Peyer's patch (tissue), 4 donors: ENCODE results near the gene KIAA1671. TPM values are rescaled to one million over a fixed set of nuclear protein-coding genes. Genes with fewer than 3 reads are reported as not detected.

Source experiments
- DNase-seq, 3 donors: peaks; one replicate each; pipeline ENCODE4 v3.0.0-alpha.2; 2017 to 2019
- H3K27ac ChIP-seq, 4 donors: fragments of 200-600 bp; sonication (generic); one replicate each; pipeline ENCODE4 v1.5.1; 2016 to 2019
- H3K27me3 ChIP-seq, 2 donors: fragments of 200-600 bp; sonication (generic); one replicate each; pipeline ENCODE4 v1.5.1; 2019
- H3K36me3 ChIP-seq, 3 donors: fragments of 200-600 bp; sonication (generic); one replicate each; pipeline ENCODE4 v1.5.1; 2016 to 2019
- H3K4me1 ChIP-seq, 4 donors: fragments of 200-600 bp; sonication (generic); one replicate each; pipeline ENCODE4 v1.5.1; 2016 to 2019
- H3K4me3 ChIP-seq, 4 donors: fragments of 200-600 bp; sonication (generic); 1 replicate in 3 of 4; 2 replicates in 1 of 4; pipeline ENCODE4 v1.5.1; 2016 to 2019; ENCODE audit warnings: mild to moderate bottlenecking in 1 of 4
- H3K9me3 ChIP-seq, 4 donors: fragments of 200-600 bp; sonication (generic); one replicate each; pipeline ENCODE4 v1.5.1; 2016 to 2019; ENCODE audit warnings: mild to moderate bottlenecking in 1 of 4
- POLR2A ChIP-seq, 2 donors: fragments of 450-650 bp; IDR thresholded peaks; one replicate each; pipeline ENCODE4 v1.5.1; 2017; ENCODE audit warnings: antibody characterized with exemption in 2 of 2, mild to moderate bottlenecking in 2 of 2, moderate library complexity in 2 of 2
- total RNA-seq, 4 donors: library from RNA; depleted of rRNA; stranded (reverse); fragments of >200 nt; gene quantifications; one replicate each; pipeline ENCODE4 v1.1.0, GENCODE V29; 2016
- TF ChIP-seq, protein P1 (sequence below), 6 experiments: fragments of 450-650 bp in 4 of 6; fragments of 200-600 bp in 2 of 6; sonication (generic) in 1 of 6; IDR thresholded peaks; one replicate each; pipeline ENCODE4 v1.5.1; 2017 to 2019; ENCODE audit warnings: antibody characterized with exemption in 6 of 6, mild to moderate bottlenecking in 3 of 6, moderate library complexity in 1 of 6

Gene KIAA1671
- total RNA-seq, 4 donors from 2014 or later, result 41.3 to 149 (median 113) TPM

GRCh38 chr22:25039754-25040153 is 87.2 kb downstream of the KIAA1671 start:
- no peaks in the 10 kb centered on the region for H3K9me3 ChIP-seq
- H3K27ac ChIP-seq, result no peak overlapping the region
- peaks cover 0 to 4% (median 0%) of the 10 kb centered on the region in 4 donors for H3K4me1 ChIP-seq
- no peak for DNase-seq
- no peak overlapping the region for H3K4me3 ChIP-seq
- peaks cover 0 to 53% (median 0%) of the 10 kb centered on the region in 3 donors for H3K36me3 ChIP-seq
- TF ChIP-seq POLR2A (IDR thresholded peaks at IDR 0.05), result no peak
- TF ChIP-seq, protein P1, sequence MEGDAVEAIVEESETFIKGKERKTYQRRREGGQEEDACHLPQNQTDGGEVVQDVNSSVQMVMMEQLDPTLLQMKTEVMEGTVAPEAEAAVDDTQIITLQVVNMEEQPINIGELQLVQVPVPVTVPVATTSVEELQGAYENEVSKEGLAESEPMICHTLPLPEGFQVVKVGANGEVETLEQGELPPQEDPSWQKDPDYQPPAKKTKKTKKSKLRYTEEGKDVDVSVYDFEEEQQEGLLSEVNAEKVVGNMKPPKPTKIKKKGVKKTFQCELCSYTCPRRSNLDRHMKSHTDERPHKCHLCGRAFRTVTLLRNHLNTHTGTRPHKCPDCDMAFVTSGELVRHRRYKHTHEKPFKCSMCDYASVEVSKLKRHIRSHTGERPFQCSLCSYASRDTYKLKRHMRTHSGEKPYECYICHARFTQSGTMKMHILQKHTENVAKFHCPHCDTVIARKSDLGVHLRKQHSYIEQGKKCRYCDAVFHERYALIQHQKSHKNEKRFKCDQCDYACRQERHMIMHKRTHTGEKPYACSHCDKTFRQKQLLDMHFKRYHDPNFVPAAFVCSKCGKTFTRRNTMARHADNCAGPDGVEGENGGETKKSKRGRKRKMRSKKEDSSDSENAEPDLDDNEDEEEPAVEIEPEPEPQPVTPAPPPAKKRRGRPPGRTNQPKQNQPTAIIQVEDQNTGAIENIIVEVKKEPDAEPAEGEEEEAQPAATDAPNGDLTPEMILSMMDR (IDR thresholded peaks at IDR 0.05), result no peak
- no peaks in the 10 kb centered on the region for H3K27me3 ChIP-seq

- TF ChIP-seq POLR2A (IDR thresholded peaks at IDR 0.05), result no peak
- Histone ChIP-seq H3K27ac (no peak overlapping the region), H3K4me1 (no peaks in the 10 kb centered on the region), H3K27me3 (no peaks in the 10 kb centered on the region), H3K36me3 (peaks cover 0 to 36% (median 0%) of the 10 kb centered on the region in 3 donors), H3K4me3 (no peak overlapping the region), H3K9me3 (no peaks in the 10 kb centered on the region)
- no peak for DNase-seq
Measured at GRCh38 chr22:25045159-25045558, 92.6 kb downstream of the KIAA1671 start.

DNA sequence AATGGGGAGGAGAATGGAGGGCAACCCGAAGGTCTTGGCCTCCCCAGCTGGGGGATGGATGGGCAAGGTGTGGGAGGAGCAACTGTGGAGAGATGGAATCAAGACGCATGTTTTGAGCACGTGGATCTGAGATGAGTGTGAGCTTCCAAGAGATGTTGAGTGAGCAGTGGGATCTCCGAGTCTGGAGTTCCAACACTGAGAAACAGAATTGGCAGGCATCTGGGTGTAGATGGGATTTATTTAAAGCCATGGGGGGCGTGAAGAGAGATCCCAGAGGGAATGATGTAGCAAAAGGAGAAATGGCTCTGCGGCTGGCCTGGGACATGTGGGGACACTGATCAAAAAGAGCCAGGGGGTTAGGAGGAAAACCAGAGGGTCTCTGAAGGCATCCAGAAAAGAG is 95.6 kb downstream of the KIAA1671 start:
- H3K27ac ChIP-seq, result no peak overlapping the region
- no peak for TF ChIP-seq POLR2A (IDR thresholded peaks at IDR 0.05)
- TF ChIP-seq, protein P1 (IDR thresholded peaks at IDR 0.05), result no peak
- DNase-seq, result no peak
- H3K36me3 ChIP-seq, result peaks cover 0 to 30% (median 0%) of the 10 kb centered on the region in 3 donors
- H3K4me3 ChIP-seq, result no peak overlapping the region
- H3K27me3 ChIP-seq, result no peaks in the 10 kb centered on the region
- peaks cover 0 to 5% (median 0%) of the 10 kb centered on the region in 4 donors for H3K9me3 ChIP-seq
- peaks cover 0 to 17% (median 2%) of the 10 kb centered on the region in 4 donors for H3K4me1 ChIP-seq

DNA sequence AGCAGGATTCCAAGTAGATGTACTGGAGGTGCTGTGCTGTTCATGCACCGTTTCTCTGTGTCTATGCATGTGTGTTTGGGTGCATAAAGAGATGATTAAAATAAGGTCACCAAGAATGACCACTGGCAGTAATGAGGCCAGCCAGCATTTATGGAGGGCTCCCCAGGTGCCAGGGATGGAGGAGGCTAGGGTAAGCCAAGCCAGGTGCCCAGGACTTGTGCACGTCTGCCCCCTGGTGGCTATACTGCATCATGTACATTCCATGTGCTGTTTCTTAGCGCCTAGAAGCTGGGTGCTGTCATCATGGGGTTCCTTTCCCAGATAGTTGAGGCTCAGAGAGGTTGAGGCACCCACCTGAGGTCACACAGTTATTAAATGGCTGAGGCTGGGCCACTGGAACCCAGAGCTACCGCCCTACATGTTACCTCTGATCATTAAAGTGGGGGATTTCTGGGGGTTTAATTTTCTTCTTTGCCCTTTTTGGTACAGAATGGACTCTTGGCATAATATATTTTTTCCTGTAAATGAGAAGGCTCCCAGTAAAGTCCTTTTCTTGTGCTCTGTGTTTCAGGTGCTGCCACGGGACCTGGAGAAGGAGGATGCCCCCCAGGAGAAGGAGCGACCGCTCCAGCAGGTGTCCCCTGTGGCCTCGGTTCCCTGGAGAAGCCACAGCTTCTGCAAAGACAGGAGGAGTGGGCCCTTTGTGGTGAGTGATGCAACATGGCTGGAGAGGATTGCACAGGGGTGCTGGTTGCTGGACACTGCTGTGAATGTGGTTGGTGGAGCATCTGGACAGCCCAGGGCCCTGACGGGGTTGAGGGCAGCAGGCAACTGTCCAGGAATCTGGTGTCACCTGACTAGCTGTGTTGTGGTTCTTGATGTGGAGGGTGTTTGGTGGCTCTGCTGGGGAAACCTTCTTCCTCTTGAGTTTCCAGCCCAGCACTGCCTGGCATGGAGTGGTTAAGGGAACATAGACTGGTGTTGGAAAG is 96.4 kb downstream of the KIAA1671 start:
- peak; percentile 29 to 80 (median 76) for DNase-seq
- Histone ChIP-seq H3K27me3 (no peaks in the 10 kb centered on the region), H3K4me1 (peaks cover 0 to 23% (median 2%) of the 10 kb centered on the region in 4 donors), H3K4me3 (no peak overlapping the region), H3K36me3 (peaks cover 0 to 21% (median 0%) of the 10 kb centered on the region in 3 donors), H3K27ac (no peak overlapping the region), H3K9me3 (peaks cover 0 to 5% (median 0%) of the 10 kb centered on the region in 4 donors)
- TF ChIP-seq, protein P1 (IDR thresholded peaks at IDR 0.05), result peak; percentile 38 to 90 (median 83)
- TF ChIP-seq POLR2A (IDR thresholded peaks at IDR 0.05), result no peak

GRCh38 chr22:25049770-25050169 is 97.3 kb downstream of the KIAA1671 start:
- Histone ChIP-seq H3K4me3 (no peak overlapping the region), H3K9me3 (peaks cover 0 to 5% (median 0%) of the 10 kb centered on the region in 4 donors), H3K4me1 (peaks cover 0 to 31% (median 2%) of the 10 kb centered on the region in 4 donors), H3K27ac (no peak overlapping the region), H3K36me3 (peaks cover 0 to 17% (median 0%) of the 10 kb centered on the region in 3 donors), H3K27me3 (no peaks in the 10 kb centered on the region)
- no peak for DNase-seq
- TF ChIP-seq POLR2A (IDR thresholded peaks at IDR 0.05), result no peak
- TF ChIP-seq, protein P1 (IDR thresholded peaks at IDR 0.05), result no peak

- peaks cover 0 to 5% (median 0%) of the 10 kb centered on the region in 4 donors for H3K9me3 ChIP-seq
- H3K4me1 ChIP-seq, result peaks cover 0 to 39% (median 2%) of the 10 kb centered on the region in 4 donors
- H3K27me3 ChIP-seq, result no peaks in the 10 kb centered on the region
- H3K27ac ChIP-seq, result peak overlapping the region in 2 of 4 donors; percentile 77 to 78
- TF ChIP-seq POLR2A (IDR thresholded peaks at IDR 0.05), result no peak
- TF ChIP-seq, protein P1 (IDR thresholded peaks at IDR 0.05), result no peak
- peaks cover 0 to 17% (median 0%) of the 10 kb centered on the region in 3 donors for H3K36me3 ChIP-seq
- H3K4me3 ChIP-seq, result no peak overlapping the region
- no peak for DNase-seq
Measured at GRCh38 chr22:25050566-25050965, 98.0 kb downstream of the KIAA1671 start.
